Stimulated activated CD4-positive, alpha-beta T cell treated with anti-CD3 and anti-CD28 coated beads, Interleukin-4, amount 100 ng/mL, for 48 hours (primary cell): ENCODE measurements around the gene SNCB.

Experiments used
- DNase-seq, 2 donors: peaks; one replicate each; pipeline ENCODE4 v3.0.0-alpha.2; 2020; ENCODE audit warnings: low read depth in 2 of 2

SNCB gene

GRCh38 chr5:176660860-176661641 is 30.7 kb upstream of the SNCB start:
- peak; percentile 71 to 74 for DNase-seq

GRCh38 chr5:176660530-176660859 is 30.2 kb upstream of the SNCB start:
- DNase-seq, result no peak

- DNase-seq, result no peak
Measured at GRCh38 chr5:176659860-176660461, 29.6 kb upstream of the SNCB start.

- DNase-seq, result no peak
Measured at GRCh38 chr5:176659512-176659839, 29.1 kb upstream of the SNCB start.

GRCh38 chr5:176658817-176659511 is 28.6 kb upstream of the SNCB start:
- DNase-seq, result no peak

GRCh38 chr5:176658007-176658599 is 27.8 kb upstream of the SNCB start:
- peak; percentile 52 to 53 for DNase-seq

GRCh38 chr5:176656467-176656990 is 26.2 kb upstream of the SNCB start:
- no peak for DNase-seq

- no peak for DNase-seq
Measured at GRCh38 chr5:176654856-176655255, 24.5 kb upstream of the SNCB start.

- peak; percentile 64 to 73 for DNase-seq
Measured at GRCh38 chr5:176653401-176654385, 23.4 kb upstream of the SNCB start.

- DNase-seq, result no peak
Measured at GRCh38 chr5:176652136-176652535, 21.8 kb upstream of the SNCB start.

GRCh38 chr5:176651472-176651980 is 21.2 kb upstream of the SNCB start:
- no peak for DNase-seq

GRCh38 chr5:176650354-176650884 is 20.1 kb upstream of the SNCB start:
- no peak for DNase-seq

GRCh38 chr5:176648474-176649194 is 18.3 kb upstream of the SNCB start:
- no peak for DNase-seq

GRCh38 chr5:176647843-176648473 is 17.6 kb upstream of the SNCB start:
- DNase-seq, result no peak

GRCh38 chr5:176647030-176647842 is 16.9 kb upstream of the SNCB start, which contains the start of gene TSPAN17:
TSPAN17 (plus strand) TSS chr5:176647484; CDS start chr5:176647616, 132 bp downstream.
- DNase-seq, result peak; percentile 100

- no peak for DNase-seq
Measured at GRCh38 chr5:176646707-176647029, 16.3 kb upstream of the SNCB start.

GRCh38 chr5:176646049-176646706 is 15.8 kb upstream of the SNCB start:
- no peak for DNase-seq
